MCF 10A (cell line): Measurements from ENCODE around the gene ALOX15B. TPM values are rescaled to one million over a fixed set of nuclear protein-coding genes. Genes with fewer than 3 reads are reported as not detected.

ENCODE experiments used
- BruUV-seq: library from RNA; stranded (reverse); fragments of 400-500 nt; replicated peaks from 2 replicates; lab custom pipeline; 2021; lab: Mats Ljungman, UMichigan
- CTCF ChIA-PET: fragments of 300-600 bp; sonication (Branson Sonifier 250); formaldehyde crosslinking; extraction: SDS; loops from one replicate; lab custom pipeline; 2021; ENCODE audit warnings: antibody characterized with exemption, inconsistent platforms; lab: Yijun Ruan, JAX
- POLR2A ChIA-PET: fragments of 300-600, 350-650 bp; sonication (Branson Sonifier 250); formaldehyde crosslinking; extraction: SDS; loops from one replicate; lab custom pipeline; 2020; ENCODE audit warnings: antibody characterized with exemption, inconsistent platforms; lab: Yijun Ruan, JAX
- DNase-seq: peaks from one replicate; pipeline ENCODE4 v3.0.0-alpha.2; 2018; ENCODE audit not compliant: unreplicated experiment
- H3K27ac Mint-ChIP-seq: one replicate; pipeline ENCODE4 v1.8.0; 2022; ENCODE audit warnings: mild to moderate bottlenecking, low read depth, mixed read lengths; ENCODE audit not compliant: unreplicated experiment
- H3K27me3 Mint-ChIP-seq: one replicate; pipeline ENCODE4 v1.8.0; 2022; ENCODE audit warnings: mixed read lengths; ENCODE audit not compliant: insufficient read depth, unreplicated experiment
- H3K36me3 Mint-ChIP-seq: one replicate; pipeline ENCODE4 v1.8.0; 2022; ENCODE audit warnings: mild to moderate bottlenecking, moderate library complexity, mixed read lengths; ENCODE audit not compliant: insufficient read depth, unreplicated experiment
- H3K4me1 Mint-ChIP-seq: one replicate; pipeline ENCODE4 v1.8.0; 2022; ENCODE audit warnings: mixed read lengths; ENCODE audit not compliant: insufficient read depth, unreplicated experiment
- H3K4me3 Mint-ChIP-seq: one replicate; pipeline ENCODE4 v1.8.0; 2022; ENCODE audit warnings: mild to moderate bottlenecking, moderate library complexity, mixed read lengths; ENCODE audit not compliant: unreplicated experiment
- H3K9me3 Mint-ChIP-seq: one replicate; pipeline ENCODE4 v1.8.0; 2022; ENCODE audit warnings: mixed read lengths; ENCODE audit not compliant: unreplicated experiment
- CTCF ChIP-seq: fragments of 200-600 bp; IDR thresholded peaks from one replicate; pipeline ENCODE4 v1.8.0; 2022; ENCODE audit warnings: antibody characterized with exemption, mild to moderate bottlenecking; ENCODE audit not compliant: unreplicated experiment
- intact Hi-C: fragments of 100-400 bp; cut with micrococcal nuclease; formaldehyde crosslinking; loops from 2 replicates; pipeline ENCODE4 v1.14.1; 2022
- total RNA-seq: library from RNA; stranded (reverse); gene quantifications from 2 replicates; pipeline ENCODE4 v1.2.3, GENCODE V29; 2022

Gene ALOX15B
- total RNA-seq, 1 experiment from 2014 or later, result 27.6 TPM

DNA sequence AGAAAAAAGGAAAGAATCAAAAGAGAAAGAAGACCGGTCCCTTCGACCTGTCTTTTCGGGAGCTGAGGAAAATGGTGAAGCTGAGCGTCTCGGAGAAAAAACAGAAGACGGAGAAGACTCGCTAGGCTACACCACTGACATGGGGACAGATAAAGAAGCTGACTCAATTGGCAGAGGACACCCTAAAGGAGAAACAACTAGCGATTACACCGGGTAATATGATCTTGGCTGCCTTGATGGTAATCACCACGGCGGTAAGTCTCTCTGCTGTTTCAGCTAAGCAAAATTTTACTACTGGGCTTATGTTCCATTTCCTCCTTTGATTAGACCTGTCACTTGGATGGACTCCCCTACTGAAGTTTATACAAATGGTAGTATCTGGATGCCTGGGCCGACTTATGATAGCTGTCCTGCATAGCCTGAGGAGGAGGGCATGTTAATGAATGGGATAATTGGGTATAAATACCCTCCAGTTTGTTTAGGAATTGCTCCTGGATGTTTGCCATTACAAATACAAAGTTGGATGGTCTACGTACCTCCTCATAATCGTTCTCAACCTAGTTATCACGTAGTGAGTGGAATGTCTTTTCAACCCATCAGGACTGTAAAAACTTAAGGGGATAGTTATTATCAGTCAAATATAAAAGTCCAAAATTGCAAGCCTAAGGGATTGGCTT lies 24.1 kb downstream of the ALOX15B start:
- TF ChIP-seq CTCF, result no peak
- H3K27me3 Mint-ChIP-seq, result peaks cover 17% of the 10 kb centered on the region

GRCh38 chr17:8063761-8064534 lies 25.1 kb downstream of the ALOX15B start:
- H3K4me1 Mint-ChIP-seq, result peaks cover 17% of the 10 kb centered on the region
- DNase-seq, result no peak
- H3K36me3 Mint-ChIP-seq, result no peaks in the 10 kb centered on the region
- H3K27me3 Mint-ChIP-seq, result peaks cover 17% of the 10 kb centered on the region
- CTCF ChIA-PET, result interaction anchor here (0.6 to 8.3 kb wide), 4 partner anchors 10 to 204 kb away, joined by 4 to 62 read pairs (median 6); no protein-coding TSS in a partner anchor
- H3K27ac Mint-ChIP-seq, result no peak overlapping the region
- TF ChIP-seq CTCF, result no peak
- no TSS peak for BruUV-seq
- no peaks in the 10 kb centered on the region for H3K9me3 Mint-ChIP-seq
- POLR2A ChIA-PET, result no interaction called here
- H3K4me3 Mint-ChIP-seq, result no peak overlapping the region
- intact Hi-C loops, result loop anchor here (5.0 kb wide), 3 partner anchors 238 to 683 kb away; partner anchors contain the start of gene RPL26

More for the DNA sequence above, 24.1 kb downstream of the ALOX15B start:
- ChIA-PET CTCF (interaction anchor here (0.6 to 8.8 kb wide), 10 partner anchors 9 to 319 kb away, joined by 3 to 106 read pairs (median 8); partner anchors contain the start of gene ALOXE3), POLR2A (interaction anchor here (0.6 to 1.9 kb wide), 4 partner anchors 31 to 232 kb away, joined by 3 to 6 read pairs (median 4); partner anchors contain the start of genes ALOXE3 and SLC25A35)
- DNase-seq, result no peak
- no peak overlapping the region for H3K4me3 Mint-ChIP-seq
- intact Hi-C loops, result loop anchor here (5.0 kb wide), 3 partner anchors 239 to 684 kb away; partner anchors contain the start of gene RPL26
- BruUV-seq, result no TSS peak
- H3K36me3 Mint-ChIP-seq, result no peaks in the 10 kb centered on the region
- peaks cover 14% of the 10 kb centered on the region for H3K4me1 Mint-ChIP-seq
- H3K27ac Mint-ChIP-seq, result no peak overlapping the region
- H3K9me3 Mint-ChIP-seq, result no peaks in the 10 kb centered on the region

GRCh38 chr17:8064561-8065019 lies 25.7 kb downstream of the ALOX15B start:
- Mint-ChIP-seq H3K9me3 (no peaks in the 10 kb centered on the region), H3K4me1 (peaks cover 19% of the 10 kb centered on the region), H3K36me3 (no peaks in the 10 kb centered on the region), H3K27ac (no peak overlapping the region), H3K4me3 (no peak overlapping the region), H3K27me3 (peaks cover 17% of the 10 kb centered on the region)
- intact Hi-C loops, result loop anchor here (5.0 kb wide), 3 partner anchors 238 to 683 kb away; partner anchors contain the start of gene RPL26
- no peak for TF ChIP-seq CTCF
- POLR2A ChIA-PET, result no interaction called here
- no peak for DNase-seq
- CTCF ChIA-PET, result interaction anchor here (0.6 to 8.3 kb wide), 6 partner anchors 9 to 205 kb away, joined by 3 to 62 read pairs (median 5); no protein-coding TSS in a partner anchor
- BruUV-seq, result no TSS peak
